SIG-M5 (cell line): ENCODE data around the gene MREG.
A peak's percentile ranks its signal among the peaks of the same experiment; 100 is the strongest.

Experiments used
- DNase-seq: peaks from one replicate; lab custom pipeline; 2025; lab: John Stamatoyannopoulos, UW

The MREG gene

DNA sequence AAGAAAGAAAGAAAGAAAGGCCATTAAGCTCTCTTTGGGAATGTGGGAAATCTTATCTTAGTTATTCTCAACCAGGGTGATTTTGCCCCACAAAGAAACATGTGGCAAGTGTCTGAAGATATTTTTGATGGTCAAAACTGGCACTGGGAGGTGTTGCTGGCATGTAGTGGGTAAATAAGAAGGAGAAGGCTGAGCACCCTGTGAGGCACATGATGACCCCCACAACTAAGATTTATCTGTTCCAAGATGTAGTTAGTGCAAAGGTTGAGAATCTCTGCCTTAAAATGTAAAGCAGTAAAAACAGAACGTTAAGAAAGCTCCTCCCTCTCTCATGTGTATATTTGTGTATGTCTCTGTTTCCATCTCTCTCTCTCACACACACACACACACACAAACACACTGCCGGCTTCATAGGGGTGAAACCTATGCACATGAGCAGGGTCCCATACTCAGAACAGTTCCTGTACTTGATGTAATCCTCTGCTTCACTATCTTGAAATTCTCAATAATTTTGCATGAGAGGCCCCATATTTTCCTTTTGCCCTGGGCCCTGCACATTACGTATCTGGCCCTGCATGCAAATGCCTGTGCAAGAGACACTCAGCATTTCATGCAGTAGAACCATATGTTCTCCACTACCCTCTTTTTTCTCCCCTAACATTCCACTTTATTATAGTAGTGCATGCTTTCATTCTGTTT is 94.3 kb downstream of the MREG start:
- DNase-seq, result no peak

DNA sequence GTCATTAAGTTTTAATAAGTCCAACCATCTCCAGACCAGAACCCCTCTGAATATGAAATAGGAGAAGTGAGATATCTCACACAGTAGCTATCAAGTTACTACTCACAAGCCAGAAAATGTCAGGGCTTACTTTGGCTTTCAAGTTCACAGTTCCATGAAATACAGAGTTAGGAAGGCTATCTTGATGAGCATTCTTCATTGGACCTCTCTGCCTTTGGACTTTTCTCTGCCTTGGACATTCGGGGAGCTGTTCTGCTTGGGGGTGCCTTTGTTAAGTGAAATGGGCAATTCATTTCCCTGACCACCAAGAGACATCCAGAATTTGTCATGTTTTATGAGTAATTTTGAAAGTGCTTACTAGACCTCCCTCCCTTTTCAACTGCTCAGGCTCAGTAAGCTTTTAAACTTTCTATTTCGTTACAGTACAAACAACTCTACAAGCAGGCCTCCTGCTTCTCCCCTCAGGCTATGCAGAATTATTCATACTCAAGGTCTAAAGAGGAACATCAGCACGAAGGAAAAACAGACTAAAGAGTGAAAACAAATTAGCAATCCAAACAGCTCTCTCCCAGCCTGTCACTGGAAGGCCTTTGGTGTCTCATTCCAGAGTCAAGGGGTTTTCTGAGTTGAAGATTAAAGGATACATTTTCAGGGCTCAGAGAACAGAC is 95.3 kb downstream of the MREG start:
- no peak for DNase-seq

DNA sequence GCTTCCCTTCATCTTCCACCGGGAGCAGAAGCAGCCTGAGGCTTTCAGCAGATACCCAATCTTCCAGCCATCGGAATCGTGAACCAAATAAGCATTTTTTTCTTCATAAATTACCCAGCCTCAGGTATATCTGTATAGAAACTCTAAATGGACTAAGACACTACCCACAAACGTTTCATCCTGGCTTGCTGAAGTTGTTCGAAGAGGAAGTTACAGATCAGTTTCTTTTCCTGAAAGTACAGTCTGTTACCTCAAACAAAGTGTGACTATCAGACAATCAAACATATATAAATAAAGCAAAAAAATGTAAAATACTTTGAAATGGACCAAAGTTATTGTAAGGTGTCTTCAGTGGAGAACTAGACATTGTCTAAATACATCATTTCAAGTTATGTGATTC is 97.9 kb downstream of the MREG start:
- no peak for DNase-seq

DNA sequence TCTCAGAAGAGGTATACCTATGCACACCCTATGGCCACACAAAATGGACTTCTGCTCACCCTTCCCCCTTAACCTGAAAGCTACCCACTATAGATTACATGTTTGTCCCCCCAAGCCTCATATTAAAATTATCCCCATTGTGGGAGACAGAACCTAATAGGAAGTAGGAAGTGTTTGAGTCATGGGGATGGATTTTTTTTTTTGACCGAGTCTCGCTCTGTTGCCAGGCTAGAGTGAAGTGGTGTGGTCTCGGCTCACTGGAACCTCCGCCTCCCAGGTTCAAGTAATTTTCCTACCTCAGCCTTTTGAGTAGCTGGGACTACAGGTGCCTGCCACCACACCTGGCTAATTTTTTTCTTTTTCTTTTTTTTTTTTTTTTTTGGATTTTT is 98.6 kb downstream of the MREG start:
- no peak for DNase-seq

DNA sequence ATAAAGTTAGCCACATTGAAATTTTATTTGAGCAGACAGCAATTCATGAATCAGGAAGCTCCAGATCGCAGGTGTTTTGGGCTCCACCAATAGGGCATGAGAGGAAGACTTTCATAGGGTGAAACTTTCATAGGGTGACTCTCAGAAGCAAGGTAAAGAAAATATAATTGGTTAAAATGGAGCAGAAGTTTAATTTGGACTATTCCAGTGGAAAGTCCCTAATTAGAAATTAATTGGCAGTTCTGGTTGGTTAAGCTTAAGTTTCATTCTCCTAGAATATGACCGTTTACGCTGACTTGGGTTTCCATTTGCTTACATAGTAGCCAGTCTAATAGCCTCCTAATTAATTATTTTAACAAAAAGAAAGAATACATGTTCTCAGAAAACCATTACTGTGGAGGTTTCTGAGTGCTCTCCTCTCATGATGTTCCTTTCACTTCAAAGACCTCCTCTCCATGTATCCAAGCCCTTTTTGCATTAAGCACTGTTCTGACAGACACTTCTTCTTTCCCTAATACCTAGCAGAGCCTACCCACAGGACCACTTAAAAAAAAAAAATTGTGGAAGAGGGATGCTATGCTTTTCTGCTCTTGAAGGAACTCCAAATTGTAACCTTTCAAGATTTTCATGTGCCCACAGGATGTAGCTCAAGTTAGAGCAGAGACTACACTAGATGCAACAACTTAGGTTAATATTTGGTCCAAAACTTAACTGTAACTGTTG is 99.1 kb downstream of the MREG start:
- no peak for DNase-seq

DNA sequence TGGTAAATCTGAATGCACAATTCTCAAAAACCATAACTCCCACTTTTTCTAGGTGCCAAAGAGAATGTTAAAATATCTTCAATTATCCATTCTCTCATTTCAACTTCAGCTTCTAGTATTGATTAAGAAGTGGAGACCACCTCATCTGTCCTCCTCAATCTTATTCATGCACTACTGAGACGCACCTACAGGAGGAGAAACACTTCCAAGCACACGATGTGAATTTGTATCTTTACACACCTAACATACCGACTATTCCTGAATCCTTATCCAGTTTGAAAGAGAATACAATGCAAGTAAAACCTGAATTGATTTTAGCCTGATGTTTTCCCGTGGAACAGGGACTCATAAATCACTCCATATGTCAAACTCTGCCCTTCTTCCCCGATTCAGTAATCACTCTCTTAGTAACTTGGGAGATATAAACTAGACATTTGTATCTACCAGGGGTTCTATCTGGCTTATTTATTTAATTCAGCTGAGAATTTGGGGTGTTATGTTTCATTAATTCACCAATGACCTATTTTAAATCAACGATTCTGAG is 101.0 kb downstream of the MREG start:
- no peak for DNase-seq

DNA sequence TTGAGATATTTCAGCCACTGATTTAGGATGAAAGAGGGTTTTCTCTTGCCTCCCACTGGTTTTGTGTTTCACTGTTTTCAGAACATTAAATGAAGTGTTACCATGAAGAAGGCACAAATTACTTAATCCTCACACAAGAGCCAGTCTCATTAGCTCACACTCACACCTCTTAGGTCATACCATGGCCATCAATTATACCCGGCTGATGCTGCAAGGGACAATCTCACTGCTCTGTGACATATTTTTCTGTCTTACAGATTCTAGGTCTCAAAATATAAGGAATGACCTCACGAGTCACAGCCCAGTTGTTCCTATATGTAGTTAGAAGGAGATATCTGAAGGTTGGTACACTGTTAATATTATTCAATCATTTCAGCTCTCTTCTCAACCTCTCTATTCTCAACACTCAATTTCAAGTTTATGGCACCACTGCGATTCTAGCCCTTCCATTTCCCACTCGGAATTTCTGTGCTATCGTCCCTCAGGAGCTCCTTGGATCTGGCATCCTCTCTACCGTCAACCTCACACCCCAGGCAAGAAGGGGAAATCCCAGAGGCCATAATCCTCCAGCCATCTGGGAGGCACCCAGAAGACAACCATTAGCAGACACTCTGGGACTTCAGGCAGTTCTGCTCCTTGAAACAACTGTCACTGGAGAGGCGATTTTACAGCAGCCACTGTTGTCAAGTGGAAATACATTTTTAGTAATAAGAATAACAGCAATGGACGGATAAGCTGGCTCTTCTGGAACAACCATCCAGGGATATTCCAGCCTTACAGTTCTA is 101.9 kb downstream of the MREG start:
- DNase-seq, result no peak

DNA sequence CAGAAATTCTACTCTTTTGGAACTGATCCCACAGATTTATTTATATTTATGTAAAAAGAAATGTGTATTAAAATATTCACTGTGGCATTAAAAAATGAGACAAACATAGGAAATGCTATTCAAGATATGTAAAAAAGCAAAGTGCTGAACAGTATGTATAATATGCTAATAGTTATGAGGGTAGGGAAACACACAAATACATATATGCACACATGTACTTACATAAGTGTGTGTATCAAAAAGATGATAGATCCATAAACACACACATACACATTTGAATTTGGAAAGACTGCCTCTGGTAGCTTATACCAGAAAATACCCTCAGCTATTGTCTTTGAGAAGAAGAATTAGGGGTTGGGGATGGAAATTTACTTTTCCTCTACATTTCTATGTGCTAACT is 103.2 kb downstream of the MREG start:
- DNase-seq, result no peak

DNA sequence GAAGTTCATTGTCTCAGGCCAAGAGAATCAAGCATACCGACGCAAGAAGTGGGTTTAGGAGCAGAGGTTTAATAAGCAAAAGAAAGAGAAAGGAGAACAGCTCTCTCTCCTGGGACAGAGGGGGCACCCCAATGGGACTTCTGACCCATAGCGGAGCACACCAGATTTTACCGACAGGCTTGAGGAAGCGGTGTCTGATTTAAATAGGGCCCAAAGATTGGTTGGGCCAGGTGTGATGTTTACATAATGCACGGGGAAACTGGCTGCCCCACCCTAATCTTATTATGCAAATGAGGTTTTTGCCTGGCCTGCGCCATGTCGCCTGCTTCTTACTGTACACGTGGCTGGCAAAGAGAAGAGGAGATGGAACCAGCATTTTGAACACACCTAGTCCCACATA is 106.2 kb downstream of the MREG start:
- no peak for DNase-seq

DNA sequence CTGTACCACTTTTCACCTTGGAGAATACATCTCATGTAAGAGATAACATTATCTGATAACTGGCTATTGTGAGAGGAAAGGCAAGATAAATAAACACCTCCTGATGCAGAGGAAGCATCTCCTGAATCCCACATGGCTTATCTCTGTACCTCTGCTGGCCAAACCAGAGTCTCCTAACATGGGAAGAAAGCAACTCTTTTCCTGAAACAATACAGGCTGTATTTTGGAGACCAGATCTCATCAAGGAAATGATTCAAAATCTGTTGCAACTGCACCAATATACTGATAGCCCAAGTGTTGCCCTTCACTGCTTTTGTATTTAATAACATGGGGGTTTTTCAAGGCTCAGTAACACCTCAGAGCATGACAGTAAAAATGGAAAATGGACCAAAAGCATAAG is 106.9 kb downstream of the MREG start:
- no peak for DNase-seq

DNA sequence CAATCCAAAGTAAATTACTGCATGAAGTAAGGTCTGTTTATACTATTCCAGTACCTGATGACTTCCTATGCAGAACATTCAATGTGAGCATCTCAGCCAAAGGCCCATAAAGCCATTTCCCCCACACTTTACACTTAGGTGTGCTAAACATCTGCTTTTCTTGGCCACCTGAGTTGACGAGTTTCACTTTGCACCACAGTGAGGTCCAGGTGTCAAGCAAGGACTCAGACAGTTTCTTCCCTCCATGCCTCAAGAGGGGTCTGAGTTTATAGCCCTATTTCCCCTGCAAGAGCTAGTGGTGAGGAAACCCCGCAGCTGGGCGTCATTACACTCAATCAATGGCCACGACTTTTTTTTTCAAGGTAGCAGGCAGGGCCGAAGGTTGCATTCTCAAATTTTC is 107.7 kb downstream of the MREG start:
- no peak for DNase-seq

DNA sequence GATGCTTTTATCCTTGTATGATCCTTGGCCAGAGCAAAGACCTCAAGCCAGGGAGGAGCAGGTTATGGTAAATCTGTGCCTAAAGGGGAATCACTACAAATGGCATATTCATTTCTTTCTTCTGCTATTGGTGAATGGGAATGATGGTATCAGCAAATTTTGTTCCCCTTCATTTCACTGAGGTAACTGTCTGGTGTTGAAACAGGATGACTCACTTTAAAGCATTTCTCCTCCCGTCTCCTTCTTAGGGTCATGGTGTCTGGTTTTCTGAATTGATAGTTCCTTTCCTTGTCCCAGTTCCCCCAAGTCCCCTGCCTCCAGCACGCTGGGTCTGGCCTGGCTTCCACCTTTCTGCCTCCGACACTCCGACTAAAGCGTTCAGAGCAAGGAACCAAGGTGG is 109.2 kb downstream of the MREG start:
- DNase-seq, result no peak

DNA sequence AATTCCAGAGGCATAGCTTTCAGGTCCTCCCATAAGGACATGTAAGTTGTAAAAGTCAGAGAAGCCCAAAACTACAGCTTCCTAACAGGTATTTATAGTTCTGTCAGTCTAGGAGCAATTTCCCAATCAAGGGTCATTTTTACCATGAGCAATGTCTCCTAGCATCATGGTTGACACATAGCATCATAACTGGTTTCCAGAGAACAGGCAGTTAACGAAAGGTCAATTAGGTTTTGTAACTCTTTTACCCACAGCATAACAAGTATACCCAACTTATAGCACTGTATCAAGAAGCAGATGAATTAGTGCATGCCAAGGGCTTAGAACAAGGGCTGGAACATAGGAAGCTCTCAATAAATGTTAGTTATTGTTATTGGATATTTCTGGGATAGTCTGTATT is 110.1 kb downstream of the MREG start:
- DNase-seq, result no peak

DNA sequence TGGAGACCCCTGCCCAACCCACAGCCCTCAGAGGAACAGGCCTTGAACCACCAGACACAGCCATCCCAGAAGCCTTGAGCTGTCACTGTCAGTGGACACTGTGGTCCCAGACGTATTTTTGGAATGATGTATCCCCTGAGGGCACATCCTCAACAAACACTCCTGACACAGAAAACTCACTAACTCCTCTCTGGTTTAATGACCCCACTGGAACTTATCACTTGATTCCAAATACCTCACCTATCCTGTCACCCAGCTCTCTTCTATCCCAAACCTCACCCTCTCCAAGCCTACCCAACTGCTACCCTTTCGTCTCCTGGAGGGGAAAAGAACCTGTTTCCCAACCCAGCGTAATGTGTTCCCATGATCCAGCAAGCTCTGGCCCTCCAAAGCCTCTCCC is 111.6 kb downstream of the MREG start:
- no peak for DNase-seq

DNA sequence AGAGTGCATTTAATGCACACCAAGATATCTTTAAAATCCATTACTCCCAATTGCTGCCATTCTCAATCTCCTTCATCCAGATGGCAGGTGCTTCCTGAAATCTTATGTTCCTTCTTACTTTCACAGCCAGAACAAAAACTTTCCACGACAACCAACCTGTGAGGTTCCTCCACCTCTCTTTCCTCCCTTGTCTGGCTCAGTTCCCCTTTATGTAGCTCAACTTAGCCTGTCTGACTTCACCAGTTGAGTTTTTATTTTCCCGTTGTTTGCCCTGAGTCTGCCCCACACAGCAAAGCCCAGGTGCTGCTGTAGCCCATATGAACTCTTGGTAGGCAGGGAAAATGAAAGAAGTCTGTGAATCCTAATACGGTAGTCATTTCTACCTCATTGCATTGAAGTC is 112.5 kb downstream of the MREG start:
- DNase-seq, result peak; percentile 27

DNA sequence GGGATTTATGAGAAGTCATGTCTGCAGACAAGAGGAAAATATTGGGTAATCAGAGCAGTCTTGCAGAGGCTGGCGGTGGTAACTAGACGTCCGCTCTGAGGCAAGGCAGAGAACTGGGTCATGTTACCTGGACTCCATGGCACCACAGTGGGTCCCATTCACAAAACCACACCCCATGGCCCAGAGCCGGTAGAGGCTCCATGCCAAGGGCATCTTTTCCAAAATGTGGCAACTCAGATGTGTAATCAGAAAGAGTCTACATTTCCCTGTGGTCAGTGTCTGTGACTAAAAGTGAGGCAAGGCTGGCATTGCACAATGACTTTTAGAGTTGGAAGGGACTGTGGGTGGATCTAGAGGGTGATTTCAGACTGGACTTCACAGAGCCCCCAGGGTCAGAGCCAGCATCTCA is 113.1 kb downstream of the MREG start:
- DNase-seq, result no peak

DNA sequence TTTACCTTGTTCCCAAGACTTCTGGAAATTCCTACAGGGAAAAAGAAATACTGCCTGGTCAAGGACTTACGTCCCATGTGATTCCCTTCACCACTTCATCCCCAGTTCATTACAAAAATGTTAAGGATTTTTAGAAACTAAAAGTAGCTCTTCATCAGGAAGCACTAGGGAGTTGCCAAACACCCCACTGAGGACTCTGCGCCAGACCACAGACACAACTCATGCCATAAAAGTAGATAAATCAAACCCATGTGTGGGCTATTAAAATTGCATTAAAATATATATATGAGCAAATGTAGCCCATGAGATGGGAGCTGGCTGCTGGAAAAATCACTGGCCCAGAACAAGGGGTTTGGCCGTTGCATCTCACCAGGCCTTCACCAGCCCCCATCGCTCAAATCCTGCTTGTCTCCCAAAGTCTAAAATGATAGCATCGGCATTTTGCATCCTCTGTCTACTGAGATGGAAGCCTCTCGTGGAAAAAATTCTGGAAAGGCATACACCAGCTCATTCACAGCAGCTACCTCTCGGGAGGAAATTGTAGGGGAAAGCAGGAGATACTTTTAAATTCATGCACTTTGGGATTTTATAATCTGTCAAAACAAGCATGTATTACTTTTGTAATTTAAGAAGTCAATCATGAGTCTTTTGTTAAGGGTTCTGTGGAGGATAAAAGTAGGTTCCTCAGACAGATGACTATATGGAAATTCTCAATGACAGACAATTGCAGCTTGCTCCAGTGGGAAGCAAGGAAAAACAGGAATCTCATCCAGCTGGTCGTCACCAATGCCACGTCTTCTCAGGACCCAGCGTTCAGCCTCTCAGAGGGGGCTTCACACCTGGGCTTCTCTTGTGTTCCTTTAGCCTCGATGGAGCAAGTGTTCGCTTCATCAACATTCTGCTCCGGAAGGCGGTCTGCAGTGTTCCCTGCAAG is 113.9 kb downstream of the MREG start:
- DNase-seq, result no peak

DNA sequence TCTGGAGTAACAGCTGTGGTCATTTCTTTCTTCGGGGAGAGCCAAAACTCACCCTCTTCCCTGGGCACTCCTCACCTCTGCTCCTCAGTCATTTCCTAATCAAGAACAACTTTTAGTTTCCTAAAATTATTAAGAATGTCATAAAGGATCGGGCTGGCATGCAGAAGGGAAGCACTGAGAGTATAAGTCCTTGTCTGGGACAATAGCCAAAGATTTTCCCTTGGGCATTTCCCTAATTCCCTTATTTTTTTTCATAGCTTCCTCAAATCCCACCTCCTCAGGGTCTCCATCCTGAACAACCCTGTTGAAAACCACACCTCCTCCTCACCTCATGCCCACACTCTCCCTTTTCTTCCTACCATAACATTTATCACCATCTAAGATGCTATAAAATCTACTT is 115.0 kb downstream of the MREG start:
- no peak for DNase-seq

DNA sequence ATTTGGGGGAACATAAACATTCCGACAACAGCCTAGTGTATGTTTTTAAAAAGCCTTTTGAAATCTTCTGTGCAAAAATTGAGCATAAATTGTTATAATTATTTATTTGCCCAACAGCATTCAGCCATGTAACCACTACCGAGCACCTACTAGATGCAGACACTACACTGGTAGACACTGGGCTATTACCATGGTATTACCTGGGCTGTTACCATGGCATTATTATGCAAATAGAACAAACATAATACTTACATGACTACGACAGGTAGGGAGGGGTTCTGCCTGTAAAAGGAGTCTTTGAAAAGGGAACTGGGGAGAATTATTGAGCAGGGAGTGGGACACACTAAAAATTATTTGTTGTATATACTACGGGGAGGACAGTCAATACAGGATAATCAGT is 116.4 kb downstream of the MREG start:
- DNase-seq, result no peak

DNA sequence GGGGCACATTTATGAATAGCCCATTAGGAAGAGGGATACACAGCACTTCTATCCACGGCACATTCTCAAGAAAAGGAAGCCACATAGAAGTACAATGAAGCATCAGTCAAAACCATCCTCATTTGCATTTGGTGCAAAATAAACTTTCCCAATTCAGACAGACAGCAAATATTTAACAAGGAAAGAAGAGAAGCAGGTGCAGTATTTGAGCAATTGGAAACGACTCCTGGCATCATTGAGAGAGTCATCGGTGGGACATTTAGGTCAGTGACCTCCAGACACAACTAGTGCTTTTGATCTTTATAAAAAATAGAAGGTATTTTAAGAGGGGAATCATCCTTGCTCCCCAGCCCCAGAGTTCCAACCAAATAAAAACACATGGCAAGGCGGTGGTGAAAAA is 118.0 kb downstream of the MREG start:
- no peak for DNase-seq
